KBM-7 (cell line): ENCODE data around the gene CSPG4.
A peak's percentile ranks its signal among the peaks of the same experiment; 100 is the strongest.
"Not testable (repeated sequence)": the region's sequence is repeated elsewhere in the genome, so short reads cannot be mapped to it uniquely, and the experiment has no call there.

ENCODE experiments used
- DNase-seq: peaks from one replicate; pipeline ENCODE4 v3.0.0-alpha.2; 2015
- in situ Hi-C: fragments of 300-500 bp; cut with MboI; formaldehyde crosslinking; loops from 2 replicates; pipeline ENCODE4 v1.14.3; 2020; ENCODE audit warnings: low sequenced_read_pairs, low pct_unique_long_range_greater_than_20kb, mixed read lengths

The CSPG4 gene

DNA sequence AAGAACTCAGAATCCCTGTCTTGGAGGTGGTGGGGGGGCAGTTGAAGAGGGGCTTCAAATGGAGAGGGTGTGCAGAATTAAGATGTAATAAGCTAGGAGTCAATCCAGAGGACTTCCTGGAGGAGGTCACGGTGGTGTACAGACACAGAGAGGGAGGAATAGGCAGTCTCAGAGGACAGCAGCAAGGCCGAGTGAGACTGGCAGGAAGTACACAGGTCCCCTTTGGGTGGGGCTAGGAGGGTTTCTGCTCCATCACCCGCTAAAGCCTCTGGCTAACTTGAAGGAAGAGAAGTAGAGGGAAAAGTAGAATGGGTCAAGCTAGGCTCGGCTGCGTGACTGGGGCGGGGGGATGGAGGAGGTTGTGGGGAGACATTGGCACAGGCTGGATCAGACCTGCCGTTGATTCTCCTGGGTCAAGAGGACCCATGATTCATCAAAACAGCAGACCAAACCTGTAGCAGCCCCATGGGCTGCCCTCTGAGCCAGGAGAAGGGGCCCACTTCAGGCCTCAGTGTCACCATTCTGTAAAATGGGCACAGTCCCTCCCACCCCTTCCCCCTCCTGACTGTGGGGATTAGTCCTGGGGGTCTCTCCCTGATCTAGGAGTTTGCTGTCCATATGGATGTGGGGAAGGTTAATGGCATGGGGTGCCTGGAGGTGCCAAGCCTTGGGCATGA, 16.9 kb downstream of the CSPG4 start:
- in situ Hi-C loops = no loop called here
- DNase-seq = no peak

DNA sequence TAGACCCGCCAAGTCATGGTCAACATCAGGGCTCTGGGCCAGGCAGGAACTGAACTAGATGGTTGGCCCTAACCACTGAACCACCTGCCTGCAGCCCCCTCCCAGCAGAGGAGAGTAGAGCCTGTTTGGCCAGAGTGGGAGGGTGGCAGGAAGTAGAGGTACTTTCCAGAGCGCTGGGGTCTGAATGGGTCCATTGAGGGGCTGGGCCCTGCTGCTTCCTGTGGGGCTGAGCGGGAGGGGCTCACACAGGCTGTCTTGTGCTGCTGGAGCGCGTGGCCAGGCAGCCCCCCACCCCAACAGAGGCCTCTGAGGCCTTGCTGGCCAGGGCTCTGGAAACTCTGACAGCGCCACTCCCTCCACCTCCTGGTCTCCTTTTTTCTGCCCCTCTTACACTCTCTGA, 17.4 kb downstream of the CSPG4 start:
- DNase-seq = peak; percentile 39
- in situ Hi-C loops = no loop called here

DNA sequence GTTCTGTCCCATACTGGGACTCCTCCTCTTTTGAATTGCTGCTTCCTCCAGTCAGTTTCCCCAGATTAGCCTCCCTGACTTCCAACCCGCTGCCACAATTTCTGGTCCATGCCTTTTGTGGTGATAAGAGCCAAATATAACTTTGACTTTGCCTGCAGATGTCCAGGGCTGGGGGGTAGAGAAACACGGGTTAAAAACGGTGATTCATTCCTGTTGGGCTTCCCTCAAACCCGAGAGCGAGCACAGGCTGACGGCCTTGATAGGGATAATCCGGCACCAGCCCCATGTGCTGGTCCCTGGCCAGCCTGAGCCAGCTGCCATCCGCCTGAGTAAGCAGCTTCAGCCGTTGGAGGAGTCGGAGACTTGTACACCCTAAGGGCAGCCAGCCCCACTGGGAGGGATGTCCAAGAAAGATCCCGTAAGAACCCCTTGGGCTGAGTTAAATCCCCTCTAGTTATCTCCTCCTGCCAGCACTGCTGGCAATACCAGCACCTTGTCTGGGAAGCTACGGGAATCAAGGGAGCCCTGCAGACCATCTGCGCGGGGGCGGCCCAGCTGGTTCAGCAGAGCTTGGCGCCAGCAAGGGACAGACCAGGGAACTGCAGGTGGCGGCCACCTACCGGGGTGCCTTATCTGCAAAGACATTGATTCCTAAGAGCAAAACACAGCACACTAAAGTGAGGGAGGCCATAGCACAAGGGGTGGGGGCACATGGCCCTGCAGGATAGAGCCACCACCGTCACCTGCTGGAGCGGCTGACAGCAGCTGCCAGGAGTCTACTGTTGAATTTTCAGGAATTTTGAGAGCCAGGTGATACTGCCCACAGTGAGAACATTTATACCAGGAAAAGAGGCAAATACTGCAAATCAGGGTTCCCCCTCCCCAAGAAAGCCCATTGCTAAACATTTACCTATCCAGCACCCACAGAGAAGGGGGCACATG, 18.1 kb downstream of the CSPG4 start:
- peak; percentile 79 for DNase-seq
- in situ Hi-C loops = no loop called here

DNA sequence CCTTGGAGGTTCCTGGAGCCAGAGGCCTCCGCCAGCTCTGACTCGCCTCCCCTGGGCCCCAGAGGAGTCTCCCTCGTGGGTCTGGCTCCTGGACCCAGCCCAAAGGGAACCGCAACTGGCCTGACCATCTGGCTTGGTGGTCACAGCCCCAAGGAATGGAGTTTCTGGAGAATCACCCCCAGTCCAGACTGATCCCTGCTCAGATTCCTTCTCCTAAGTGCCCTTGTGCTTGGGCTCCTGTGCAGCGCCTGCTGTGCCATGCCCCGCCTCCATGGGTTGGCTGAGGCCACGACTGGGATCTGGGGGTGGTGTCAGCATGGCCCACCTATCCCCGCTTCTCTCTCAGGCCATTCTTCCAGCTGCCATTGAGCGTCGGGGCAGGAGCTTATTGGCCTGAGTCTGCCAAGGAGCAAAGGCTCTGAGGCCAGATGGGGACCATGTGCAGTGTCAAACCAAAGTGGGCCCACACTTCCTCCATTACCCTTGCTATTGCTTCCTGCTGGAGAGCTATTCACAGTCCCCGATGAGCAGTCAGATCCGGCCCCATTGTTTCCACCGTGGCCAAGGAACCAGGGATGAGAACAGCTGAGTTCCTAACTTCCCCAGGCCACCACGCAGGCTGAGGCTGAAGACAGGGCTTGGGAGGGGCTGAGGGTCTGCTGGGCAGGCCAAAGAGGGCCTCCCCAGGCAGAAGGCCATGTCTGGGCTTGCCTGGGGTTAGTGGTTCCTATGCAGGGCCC, 19.0 kb downstream of the CSPG4 start:
- in situ Hi-C loops = no loop called here
- DNase-seq = peak; percentile 80

DNA sequence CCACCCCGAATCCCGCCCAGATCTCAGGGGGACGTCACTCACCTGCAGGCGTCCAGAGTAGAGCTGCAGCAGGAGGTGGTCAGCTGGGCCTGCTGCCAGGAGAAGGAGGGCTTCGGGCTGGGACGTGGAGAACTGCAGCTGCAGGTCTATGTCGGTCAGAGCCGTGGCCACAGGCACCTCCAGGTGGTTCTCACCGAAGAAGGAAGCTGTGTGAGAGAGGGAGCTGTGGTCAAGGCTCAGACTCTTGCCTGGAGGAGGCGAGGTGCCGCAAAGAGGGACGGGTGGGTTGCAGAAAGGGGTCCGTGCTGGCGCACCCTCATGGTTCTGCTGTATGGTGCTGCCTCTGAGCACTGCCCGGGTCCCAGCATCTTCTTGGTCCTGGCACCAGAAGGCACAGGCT, 19.6 kb downstream of the CSPG4 start:
- in situ Hi-C loops, DNase-seq: not testable (repeated sequence)

DNA sequence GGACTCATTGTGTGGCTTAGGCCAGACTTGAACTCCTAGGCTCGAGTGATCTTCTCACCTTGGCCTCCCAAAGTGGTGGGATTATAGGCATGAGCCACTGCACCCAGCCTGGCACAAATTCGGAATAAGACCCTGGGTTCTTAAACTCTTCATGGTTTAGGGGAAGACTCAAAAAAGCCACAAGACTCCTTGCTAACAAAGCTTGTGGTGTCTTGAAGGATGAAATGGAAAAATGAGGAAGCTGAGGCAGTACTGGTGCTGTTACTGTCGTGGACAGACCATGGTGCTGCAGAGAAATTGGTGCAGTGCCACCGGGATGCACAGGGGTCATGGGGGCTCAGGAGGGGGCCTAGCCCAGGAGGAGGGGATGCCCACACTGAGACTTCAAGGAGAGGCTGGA, 20.3 kb downstream of the CSPG4 start:
- in situ Hi-C loops = not testable (repeated sequence)
- peak; percentile 69 for DNase-seq

DNA sequence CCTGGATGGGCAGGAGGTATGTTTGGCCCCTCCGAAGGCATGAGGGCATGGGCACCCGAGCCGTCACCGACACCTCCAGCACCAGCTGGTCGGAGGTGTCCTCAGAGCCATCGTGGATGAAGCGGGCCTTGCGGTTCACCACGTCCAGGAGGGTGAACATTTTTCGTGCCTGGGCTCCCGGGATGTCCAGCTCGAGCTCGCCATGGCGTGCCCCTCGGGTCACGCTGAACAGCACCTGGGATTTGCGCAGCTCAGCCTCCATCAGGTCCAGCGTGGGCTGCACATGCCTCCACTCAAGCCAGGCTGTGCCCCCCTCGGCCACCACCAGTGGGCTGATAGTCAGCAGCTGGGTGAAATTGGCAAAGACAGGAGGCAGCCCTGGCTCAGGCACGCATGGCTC, 23.2 kb downstream of the CSPG4 start:
- in situ Hi-C loops, DNase-seq: not testable (repeated sequence)

DNA sequence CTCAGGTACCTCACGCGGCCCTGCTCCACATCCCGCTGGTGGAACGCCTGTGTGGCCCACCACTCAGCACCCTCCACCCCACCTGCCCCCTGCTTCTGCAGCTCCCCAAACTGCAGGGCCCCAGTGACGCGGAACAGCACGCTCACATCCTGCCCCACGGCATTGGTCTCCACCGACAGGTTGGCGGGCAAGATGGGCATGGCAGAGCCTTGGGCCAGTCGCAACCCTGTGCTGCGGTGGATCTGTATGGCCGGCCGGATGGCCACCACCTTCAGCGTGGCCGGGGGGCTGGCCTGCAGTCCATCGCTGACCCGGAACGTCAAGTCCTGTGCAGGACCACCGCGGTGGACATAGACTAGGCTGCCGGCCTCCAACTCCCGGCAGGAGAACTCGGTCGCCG, 23.8 kb downstream of the CSPG4 start:
- in situ Hi-C loops = no loop called here
- DNase-seq = no peak

DNA sequence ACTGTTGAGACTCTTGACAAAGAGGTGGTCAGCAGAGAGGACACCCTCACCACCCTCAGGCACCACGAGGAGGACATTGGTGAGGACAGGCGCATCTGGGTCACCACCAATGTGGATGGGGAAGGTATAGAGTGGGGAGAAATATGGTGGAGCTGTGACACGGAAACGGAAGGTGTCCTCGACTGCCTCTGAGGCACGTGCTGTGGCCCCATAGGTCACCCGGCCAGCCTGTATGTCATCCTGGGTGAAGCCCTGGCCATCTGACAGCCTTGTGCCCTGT, 24.4 kb downstream of the CSPG4 start:
- in situ Hi-C loops = no loop called here

DNA sequence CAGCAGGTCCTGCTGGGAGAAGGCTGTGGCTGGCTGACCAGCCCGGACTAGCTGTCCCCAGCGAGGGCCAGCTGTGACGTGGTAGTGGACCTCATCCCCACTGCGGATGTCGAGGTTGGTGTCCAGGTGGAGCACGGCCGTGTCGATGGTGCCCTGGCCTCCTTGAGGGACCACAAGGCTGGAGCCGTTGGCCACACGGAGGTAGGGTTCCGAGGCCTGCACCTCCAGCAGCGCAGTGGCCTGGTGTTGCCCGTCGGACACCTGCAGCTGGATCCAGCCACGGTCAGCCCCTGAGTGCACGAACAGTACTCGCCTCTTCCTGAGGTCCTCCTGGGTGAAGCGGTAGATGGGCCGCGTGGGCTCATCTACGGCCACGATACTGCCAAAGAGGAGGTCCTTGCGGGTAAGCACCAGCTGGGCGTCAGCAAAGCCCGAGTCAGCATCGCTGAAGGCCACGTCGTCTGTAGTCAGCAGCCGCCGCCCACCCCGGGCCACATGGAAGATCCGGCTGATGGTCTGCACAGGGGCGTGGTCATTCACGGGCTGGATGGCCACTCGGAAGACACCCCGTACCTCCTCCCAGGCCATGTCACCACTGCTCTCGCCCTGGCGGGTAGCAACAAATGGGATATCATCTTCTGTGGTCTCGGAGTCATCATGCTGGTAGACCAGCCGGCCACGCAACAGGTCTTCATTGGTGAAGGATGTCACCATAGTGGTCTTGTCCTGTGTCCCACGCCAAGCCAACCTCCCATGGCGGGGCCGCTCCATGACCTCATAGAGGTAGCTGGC, 25.0 kb downstream of the CSPG4 start:
- in situ Hi-C loops = no loop called here
- no peak for DNase-seq

More for the DNA sequence above, 24.4 kb downstream of the CSPG4 start:
- DNase-seq = no peak

DNA sequence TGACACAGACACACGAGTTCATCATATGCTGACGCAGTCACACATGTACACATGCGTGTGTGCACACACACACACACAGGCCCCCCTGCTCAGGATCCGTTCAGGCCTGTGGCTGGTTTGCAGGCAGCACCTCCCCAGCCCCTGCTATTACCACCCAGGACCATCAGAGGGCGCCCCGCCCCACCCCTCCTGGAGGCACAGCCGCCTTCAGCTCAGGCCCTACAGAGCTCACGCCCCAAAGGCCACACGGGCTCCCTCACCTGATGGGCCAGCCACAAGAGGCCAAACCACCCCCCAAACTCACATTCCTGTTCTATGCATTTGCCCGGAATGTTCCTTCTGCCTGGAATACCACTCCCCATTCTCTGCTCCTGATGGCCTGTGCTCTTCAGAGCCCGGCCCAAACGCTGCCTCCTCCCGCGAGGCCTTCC, 26.4 kb downstream of the CSPG4 start:
- in situ Hi-C loops = not testable (repeated sequence)
- peak; percentile 88 for DNase-seq

DNA sequence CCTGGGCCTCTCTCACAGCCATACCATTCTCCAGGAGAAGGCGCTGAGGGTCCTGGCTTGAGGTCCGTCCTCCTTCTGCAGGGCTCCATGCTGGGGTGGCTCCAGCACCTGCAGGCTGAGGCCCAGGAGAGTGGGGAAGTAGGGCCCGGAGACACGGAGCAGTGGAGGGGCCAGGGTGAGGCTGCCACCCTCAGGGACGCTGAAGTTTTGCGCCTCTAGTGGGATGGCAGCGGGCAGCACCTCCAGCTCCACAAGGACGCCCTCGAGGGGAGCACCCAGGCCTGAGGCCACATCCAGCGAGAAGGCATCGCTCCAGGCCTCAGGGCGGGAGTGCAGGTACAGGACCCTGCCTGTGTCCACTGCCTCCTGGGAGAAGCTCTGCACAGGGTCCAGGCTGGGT, 27.5 kb downstream of the CSPG4 start:
- in situ Hi-C loops = no loop called here
- DNase-seq = no peak

DNA sequence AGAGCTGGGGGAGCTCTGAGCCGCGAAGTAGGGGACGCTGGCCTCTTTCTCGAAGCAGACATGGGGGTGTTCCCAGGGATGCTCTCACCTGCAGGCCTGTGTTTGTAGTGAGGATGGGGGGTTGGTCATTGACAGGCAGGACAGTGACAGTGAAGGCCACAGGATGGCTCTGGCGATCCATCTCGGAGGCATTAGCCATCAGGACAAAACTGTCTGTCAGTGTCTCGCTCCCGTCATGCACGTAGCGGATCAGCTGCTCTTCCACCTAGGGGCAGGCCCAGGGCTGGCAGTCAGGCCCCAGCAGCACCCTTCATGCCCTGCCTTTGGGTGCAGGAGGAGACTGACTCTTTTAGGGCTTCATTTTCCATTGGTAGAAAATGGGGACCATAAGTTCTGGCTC, 28.0 kb downstream of the CSPG4 start:
- in situ Hi-C loops = no loop called here
- no peak for DNase-seq

DNA sequence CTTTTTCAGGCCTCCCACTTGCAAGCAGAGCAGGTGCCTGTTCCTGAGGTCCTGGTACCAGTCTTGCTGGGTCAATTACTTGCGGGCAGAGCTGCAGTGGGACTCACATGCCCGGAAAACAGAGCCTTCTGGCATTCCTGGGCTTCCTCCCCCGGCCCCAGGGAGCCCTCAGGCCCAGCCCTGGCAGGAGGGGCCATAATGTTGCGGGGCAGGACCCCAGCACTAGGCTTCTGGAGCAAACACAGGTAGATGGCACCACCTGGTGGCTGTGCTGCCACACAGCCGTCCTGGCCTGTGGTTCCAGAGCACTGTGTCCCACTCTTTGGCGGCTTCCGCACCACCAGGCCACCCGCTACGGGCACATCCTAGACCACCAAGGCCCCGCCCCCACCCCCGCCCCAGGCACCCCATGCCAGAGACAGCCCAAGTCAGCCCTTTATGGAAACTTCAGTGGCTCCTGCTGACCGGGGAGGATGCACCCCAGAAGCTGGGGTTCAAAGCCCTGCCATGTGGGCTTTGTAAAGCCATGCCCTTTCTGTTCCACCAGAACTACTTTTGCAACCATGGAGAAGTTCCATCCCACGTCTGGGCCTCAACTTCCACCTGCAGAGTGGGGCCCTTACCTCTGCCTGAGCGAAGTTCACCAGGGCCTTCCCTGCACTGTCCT, 28.9 kb downstream of the CSPG4 start:
- in situ Hi-C loops = not testable (repeated sequence)
- peak; percentile 89 for DNase-seq

DNA sequence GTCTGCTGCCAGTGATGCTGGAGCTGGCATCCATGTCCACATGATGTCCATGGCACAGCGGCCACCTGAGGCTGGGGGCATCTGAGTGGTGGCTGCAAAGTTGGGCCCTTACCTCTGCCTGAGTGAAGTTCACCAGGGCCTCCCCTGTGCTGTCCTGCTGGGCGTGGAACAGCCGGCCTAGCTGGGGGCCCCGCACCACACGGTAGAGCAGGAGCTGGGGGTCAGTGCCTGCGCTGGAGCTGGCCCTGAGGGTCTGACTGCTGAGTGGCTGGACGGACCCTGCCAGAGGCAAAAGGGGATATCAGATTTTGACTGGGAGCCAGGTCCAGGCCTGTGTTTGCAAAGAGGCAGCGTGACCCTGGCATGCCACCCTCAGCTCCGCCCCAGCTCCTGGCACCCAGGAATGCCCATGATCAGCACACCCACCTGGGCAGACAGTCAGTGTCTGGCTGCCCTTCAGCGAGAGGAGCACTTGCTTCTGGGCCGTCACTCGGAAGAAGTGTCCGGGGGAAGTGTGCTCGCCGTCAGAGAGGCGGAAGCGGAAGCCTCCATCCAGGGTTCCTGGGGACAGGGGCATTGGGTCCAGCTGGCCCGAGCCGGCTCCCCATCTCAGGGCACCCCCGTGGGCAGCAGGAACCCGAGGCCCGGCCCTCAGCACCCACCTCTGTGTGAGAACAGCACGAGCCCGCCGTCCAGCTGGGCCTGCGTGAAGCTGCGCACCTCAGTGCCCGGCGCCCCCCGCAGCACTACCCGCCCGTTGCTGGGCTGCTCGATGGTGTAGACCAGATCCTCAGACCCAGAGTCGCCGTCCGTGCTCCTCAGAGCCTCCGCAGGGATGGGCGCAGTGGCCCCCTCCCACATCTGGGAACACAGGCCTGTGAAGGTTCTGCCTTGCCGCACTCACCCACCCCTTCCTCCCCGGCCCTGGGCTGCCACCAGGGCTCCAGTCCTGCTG, 30.2 kb downstream of the CSPG4 start:
- no peak for DNase-seq
- in situ Hi-C loops = no loop called here

DNA sequence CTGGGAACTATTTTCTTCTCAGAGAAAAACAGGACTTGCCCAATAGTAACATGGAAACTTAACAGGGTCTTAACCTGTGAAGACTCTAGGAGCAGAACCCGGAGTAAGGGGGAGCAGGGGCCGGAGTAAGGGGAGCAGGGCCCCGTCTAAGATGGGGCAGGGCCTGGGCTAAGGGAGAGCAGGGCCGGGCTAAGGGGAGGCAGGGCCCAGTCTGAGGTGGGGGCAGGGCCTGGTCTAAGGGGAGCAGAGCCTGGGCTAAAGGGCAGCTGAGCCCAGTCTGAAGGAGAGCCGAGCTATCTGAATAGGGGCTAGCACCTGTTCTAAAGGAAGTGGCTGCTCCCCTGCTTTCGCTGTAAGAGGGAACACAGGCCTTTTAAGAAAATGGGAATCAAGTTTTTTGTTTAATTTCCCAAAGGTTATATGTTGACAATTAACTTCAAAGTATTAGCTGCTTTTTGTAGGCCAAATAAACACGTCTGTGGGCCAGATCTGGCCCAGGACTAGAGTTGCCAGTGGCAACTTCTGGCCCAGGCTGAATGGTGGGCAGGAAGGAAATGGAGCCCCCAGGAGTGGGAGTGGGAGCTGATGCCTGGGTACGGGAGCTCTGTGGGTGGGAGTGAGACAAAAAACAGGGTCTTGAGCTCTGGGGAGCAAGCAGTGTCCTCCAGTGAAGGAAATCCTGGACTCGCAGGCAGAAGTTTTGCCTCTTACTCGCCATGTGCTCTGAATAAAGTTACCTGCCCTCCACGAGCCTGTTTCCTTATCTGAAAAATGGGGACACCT, 32.5 kb downstream of the CSPG4 start:
- in situ Hi-C loops = no loop called here
- DNase-seq = no peak

DNA sequence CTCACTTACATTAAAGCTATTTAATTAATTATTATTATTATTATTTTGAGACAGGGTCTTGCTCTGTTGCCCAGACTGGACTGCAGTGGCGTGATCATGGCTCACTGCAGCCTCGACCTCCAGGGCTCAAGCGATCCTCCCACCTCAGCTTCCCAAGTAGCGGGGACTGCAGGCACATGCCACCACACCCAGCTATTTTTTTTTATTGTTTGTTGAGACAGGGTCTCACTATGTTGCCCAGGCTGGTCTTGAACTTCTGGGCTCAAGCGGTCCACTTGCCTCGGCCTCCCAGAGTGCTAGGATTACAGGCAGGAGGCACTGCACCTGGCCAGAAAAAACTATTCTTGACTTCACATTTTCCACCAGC, 34.3 kb downstream of the CSPG4 start:
- in situ Hi-C loops = not testable (repeated sequence)

More for the DNA sequence above, 34.3 kb downstream of the CSPG4 start:
- DNase-seq = not testable (repeated sequence)
